Endothelial cell of coronary artery (primary cell): ENCODE measurements around the gene DNAJC4. TPM values are rescaled to one million over a fixed set of nuclear protein-coding genes. Genes with fewer than 3 reads are reported as not detected.

Source experiments
- total RNA-seq: library from RNA; depleted of rRNA; stranded (reverse); fragments of >200 nt; gene quantifications from 2 replicates; pipeline ENCODE4 v1.2.3, GENCODE V29; 2014

DNAJC4 gene, protein sequence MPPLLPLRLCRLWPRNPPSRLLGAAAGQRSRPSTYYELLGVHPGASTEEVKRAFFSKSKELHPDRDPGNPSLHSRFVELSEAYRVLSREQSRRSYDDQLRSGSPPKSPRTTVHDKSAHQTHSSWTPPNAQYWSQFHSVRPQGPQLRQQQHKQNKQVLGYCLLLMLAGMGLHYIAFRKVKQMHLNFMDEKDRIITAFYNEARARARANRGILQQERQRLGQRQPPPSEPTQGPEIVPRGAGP
- total RNA-seq: 10.6 and 15.0 TPM in 2 replicates

DNA sequence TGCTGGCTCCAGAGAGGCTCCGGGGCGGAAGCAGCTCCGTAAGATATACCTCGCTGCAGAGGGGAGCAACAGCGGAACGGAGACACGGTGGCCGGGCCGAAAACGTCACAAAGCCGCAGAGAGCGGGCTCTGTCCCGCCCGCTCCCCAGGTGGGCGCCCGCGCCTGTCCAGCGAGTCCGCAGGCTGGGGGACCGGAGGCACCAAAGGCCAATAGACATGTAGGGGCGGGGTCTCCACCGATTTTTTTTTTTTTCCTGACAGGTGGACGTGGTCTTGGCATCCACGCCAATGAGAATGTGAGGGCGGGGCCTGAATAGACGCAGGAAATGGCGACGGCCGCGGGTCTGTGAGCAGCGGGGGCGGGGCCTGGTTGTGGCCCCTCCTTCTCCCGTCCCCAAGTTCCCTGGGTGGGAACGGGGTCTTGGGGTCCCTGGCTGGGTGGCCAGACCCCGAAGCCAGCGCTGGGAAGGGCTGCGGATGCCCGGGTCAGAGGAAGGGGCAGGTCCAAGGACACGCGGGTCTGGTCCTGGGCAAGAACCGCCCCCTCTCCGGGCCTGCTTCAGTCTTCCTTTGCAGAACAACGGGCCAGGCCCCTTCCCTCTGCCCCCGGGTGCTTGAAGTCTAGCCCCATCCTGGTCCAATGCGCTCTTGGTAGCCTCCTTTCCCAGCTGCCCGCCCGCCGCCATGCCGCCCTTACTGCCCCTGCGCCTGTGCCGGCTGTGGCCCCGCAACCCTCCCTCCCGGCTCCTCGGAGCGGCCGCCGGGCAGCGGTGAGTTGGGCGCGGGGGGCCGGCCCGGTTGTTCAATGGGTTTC, at the start of gene DNAJC4:
Gene DNAJC4, plus strand, starts transcription at position 378 of the 814 bp plus-strand sequence. Its CDS starts 307 bp downstream, at position 685.

DNA sequence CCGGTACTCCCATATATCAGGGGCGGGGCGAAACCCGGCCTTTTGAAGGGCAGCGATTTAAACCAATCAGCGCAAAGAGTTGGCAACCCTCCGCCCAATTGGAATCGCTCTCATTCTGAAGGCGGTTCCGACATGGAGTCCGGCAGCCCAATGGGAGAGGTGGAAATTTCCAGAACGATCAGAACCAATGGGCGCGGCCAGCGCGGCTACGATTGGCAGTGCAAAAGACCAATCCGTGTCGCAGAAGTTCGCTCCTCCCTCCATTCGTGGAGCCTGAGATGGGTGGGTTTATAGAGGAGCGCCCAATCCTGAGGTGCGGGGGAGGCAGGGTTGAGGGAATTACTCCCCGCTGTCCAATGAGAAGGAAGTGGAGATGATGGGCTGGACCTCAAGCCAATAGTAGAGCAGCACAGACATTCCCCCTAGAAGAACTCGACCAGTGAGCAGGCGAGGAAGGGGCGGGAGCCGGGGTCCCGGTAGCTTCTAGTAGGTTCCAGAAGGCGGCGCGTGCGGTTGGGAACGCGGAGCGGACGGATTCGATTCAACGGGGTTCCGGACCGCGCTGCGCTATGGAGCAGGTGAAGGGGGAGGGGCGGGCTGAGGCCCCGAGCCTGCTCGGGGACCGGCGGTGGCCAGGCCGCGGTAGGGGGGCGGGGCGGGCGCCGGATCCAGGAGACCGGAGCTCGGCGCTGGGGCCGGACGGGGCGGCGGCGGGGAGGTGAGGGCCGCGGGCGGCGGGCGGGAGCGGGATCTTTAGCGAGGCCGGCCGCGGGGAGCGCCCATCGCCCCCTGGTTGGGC, 44.5 kb upstream of the DNAJC4 start, which contains the start of gene STIP1:
Gene STIP1, plus strand, starts transcription at position 479 of the 799 bp plus-strand sequence. Its CDS starts 91 bp downstream, at position 570.

DNA sequence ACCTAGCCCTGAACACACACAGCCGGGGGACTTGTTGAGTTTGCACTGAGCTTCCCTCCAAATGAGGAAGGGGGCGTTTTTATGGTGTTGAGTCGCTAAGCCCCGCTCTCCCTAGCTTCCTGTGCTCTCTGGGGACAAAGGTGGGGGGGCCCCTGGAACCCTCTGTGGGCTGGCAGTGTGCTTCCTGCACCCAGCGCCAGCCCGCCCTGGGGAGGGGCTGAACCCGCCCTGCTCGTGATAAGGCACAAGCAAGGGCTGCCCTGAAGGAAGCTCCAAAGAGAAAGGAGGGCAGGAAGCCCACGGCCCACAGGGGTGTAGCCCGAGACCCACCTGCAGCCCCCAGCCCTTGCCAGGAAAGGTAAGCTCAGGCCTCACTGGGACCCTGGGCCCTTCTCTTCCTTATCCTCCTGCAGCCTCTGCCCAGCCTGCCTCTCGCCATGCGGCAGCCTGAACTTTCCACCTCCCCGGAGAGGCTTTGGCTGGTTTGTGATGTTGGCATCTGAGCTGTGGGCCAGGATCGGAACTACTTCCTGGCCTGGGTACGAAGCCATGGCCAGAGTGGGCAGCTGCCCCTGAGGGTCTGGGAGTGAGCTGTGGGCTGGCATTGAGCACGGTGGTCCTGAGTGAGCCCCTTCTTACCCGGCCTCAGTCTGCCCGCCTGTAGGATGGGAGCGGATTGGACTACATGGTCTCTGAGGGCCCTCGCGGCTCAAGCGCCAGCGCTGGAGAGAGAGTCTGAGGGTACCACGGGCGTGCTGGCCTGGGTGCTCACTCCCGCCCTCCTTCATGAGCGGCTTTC, 23.7 kb upstream of the DNAJC4 start, which contains the start of gene FERMT3:
Gene FERMT3, plus strand, starts transcription at position 265 of the 799 bp plus-strand sequence. CDS start 644 bp downstream, outside the sequence.

DNA sequence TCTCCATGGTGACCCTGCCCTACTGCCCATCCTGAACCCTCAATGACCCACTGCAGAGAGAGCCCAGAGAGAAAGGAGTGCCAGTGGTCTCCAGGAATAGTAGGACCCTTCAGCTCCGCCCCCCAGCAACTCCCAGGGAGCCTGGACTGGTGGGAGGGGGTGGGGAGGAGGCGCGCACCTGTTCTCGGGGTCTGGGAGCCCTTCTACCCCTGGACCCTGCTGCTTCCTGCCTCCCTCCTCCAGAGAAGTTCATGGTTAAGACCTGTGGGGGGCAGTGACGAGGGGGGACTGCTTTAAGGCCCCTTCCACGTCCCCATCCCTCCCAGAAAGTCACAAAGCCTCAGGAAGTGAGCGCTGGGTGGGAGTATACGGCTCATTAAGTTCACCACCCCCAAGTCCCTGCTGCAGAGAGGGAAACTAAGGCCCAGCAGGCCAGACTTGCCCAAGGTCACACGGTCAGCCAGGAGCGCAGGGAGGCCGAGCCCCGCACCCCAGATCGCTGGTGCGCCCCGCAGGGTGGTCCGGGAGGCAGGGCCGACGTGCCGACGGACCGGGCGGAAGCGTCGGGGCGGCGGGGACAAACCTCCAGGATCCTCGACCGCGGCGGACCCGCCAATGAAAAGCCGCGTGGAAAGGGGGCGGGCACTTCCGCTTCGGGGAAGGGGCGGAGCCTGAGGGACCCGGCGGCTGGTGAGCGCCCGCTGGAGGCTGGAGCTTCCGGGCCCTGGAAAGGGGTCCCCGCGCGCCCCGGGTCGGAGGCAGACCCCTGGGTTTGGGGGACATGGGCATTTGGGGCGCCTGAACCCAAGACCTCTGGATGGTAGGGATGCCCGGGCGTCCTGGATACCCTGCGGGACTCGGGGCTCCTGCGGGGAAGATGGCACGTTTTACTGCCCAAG, 4.5 kb upstream of the DNAJC4 start, which contains the start of the genes NUDT22 and TRPT1:
Gene NUDT22, plus strand, starts transcription at position 667 of the 899 bp plus-strand sequence. CDS start 379 bp downstream, outside the sequence.
Gene TRPT1, minus strand, starts transcription at position 579 of the 899 bp plus-strand sequence. Its CDS starts 326 bp downstream, at position 253.

DNA sequence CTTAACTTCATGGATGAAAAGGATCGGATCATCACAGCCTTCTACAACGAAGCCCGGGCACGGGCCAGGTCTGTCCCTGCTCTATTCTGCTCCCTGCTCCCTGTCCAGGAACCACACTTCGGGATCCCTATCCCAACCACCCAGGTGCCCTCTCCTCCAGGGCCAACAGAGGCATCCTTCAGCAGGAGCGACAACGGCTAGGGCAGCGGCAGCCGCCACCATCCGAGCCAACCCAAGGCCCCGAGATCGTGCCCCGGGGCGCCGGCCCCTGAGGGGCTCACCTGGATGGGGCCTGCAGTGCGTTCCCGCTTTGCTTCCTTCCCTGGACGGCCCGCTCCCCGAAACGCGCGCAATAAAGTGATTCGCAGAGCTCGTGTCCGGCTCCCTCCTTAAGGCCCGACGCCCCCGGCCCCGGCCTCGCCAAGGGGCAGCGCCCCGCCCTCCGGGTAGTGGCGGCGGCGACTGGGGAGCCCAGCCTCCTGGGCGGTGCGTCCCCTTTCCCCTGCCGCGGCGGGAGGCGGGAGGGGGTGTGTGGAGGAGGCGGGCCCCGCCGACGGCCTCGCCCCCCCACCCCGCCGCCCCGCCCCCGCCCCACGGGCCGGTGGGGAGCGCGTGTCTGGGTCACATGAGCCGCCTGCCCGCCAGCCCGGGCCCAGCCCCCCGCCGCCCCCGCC, 3.7 kb downstream of the DNAJC4 start, which contains the start of gene VEGFB:
Gene VEGFB, plus strand, starts transcription at position 672 of the 674 bp plus-strand sequence. CDS start 250 bp downstream, outside the sequence.

DNA sequence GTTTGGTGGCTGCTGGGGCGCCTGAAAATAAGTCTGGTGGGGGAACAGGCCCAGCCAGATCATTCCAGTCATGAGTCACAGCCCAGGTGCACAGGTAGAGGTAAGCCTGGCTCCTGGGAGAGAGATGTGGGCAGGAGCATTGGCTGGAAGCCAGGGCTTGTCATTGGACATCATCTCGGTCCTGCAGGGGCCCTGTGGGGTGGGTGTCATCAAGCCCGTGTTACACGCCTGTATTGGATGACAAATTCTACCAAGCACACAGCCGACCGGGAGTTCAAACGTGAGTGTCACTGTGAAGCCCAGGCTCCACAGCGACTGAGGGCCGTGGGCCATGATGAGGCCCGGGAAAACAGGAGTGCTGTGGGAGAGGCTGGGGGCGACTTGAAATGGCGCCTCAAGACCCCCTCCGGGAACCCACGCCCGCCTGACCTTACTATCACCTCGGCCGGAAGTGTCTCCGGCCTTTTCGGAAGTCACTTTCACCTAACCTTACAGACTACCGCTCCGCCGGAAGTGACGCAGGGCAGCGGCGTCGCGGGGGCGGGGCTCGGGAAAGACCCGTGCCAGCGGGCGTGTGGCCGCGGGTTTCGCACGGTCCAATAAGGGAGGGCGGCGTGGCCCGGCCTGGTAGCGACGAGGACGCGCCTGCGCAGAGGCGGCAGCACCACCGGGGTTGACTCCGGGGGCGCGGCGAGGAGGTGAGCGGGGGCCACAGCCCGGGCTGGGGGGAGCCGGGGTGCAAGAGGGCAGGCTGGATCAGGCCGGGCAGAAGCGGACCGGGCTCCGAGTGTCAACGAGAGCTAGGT, 10.3 kb downstream of the DNAJC4 start, which contains the start of gene FKBP2:
Gene FKBP2, plus strand, starts transcription at position 661 of the 806 bp plus-strand sequence. CDS start 1,293 bp downstream, outside the sequence.

DNA sequence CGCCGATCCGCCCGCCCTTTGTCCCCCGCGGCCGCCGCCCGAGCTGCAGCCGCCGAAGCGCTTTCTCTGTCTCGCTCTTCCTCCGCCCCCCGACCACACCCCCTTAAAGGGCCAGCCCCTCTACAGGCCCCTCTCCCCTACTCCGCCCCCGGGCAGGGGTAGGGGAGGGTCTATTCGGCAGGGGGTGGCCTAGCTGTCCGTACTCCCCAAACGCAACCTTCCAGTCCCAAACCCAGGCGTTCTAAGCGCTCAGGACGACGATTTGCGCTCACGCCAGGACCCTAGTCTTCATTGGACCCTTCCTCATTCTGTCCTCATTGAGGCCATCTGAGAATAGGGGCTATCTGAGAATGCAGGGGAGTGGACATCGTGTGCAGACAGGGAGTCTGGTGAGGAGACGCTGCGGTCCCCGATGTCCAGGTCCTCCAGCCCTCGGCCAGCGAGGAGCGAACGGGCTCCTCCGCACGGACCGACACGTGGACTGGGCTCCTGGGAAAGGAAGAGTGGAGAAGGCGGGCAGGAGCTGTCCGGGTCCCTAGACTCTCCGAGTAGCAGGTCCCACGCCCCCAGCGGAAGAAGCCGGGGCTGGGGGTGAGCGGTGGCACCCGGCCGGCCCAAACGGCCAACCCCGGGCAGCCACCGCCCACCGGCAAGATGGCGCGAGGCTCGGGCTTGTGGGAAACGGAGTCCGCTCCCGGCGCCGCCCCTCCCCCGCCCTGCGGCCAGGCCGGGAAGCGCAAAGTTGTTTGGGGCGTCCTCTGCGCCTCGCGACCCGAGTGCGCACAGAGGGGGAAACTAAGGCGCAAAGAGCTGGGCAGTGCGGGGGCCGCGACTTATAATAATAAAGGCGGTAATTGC, 16.8 kb downstream of the DNAJC4 start, which contains the start of gene PPP1R14B:
Gene PPP1R14B, minus strand, starts transcription at position 73 of the 858 bp plus-strand sequence. CDS start 270 bp downstream, outside the sequence.

DNA sequence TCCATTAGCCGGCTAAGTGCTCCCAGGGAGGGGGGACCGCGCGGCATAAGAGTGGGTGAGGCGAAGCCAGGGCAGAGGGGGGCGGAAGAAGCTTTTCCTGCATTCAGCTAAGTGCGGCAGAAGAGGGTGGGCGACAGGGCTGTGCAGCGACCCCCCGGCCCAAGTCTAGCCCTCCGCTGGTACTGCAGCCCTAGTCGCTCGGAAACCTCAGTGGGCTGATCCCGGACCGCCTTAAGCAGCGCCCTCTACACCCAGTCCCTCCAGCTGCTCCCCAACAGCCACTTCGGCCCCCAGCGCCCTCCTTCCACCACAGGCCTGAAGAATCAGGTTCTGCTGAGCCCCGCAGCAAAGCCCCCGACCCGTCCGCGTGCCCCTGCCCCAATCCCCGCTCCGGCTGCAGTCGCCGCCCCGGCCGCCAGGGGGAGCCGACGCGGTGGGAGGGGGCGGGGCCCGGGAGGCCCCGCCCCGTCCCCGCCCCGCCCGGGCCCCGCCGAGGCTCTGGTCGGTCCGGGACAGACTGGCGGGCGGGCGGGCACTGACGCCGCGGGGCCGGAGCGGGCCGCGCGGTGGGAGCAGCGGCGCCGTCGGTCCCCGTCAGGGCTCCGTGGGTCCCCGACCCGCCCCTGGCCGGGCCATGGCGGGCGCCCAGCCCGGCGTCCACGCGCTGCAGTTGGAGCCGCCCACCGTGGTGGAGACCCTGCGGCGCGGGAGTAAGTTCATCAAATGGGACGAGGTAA, 20.8 kb downstream of the DNAJC4 start, which contains the start of gene PLCB3:
Gene PLCB3, plus strand, starts transcription at position 515 of the 737 bp plus-strand sequence. Its CDS starts 120 bp downstream, at position 635.

Other genes with a start within 250 kb of the DNAJC4 start
- 57.6 and 62.0 TPM in 2 replicates for gene OTUB1, start 244.1 kb upstream of the DNAJC4 start, total RNA-seq
- not detected in 2 replicates for gene FLRT1, start 194.6 kb upstream of the DNAJC4 start, total RNA-seq
- 32.9 and 36.7 TPM in 2 replicates for gene MACROD1, start 64.4 kb upstream of the DNAJC4 start, total RNA-seq
- 200 and 221 TPM in 2 replicates for gene STIP1, start 44.4 kb upstream of the DNAJC4 start, total RNA-seq
- 27.2 and 55.4 TPM in 2 replicates for gene FERMT3, start 23.8 kb upstream of the DNAJC4 start, total RNA-seq
- gene TRPT1, start 4.4 kb upstream of the DNAJC4 start, total RNA-seq: 20.5 and 28.8 TPM in 2 replicates
- gene NUDT22, start 4.3 kb upstream of the DNAJC4 start, total RNA-seq: 37.2 and 49.1 TPM in 2 replicates
- gene VEGFB, start 4.0 kb downstream of the DNAJC4 start, total RNA-seq: 10.8 and 18.4 TPM in 2 replicates
- 60.1 and 63.5 TPM in 2 replicates for gene FKBP2, start 10.5 kb downstream of the DNAJC4 start, total RNA-seq
- gene PPP1R14B, start 16.4 kb downstream of the DNAJC4 start, total RNA-seq: 285 and 313 TPM in 2 replicates
- gene PLCB3, start 21.0 kb downstream of the DNAJC4 start, total RNA-seq: 65.0 and 68.5 TPM in 2 replicates
- gene BAD, start 54.1 kb downstream of the DNAJC4 start, total RNA-seq: 58.8 and 63.4 TPM in 2 replicates
- 6.7 and 10.8 TPM in 2 replicates for gene GPR137, start 55.3 kb downstream of the DNAJC4 start, total RNA-seq
- not detected in 2 replicates for gene KCNK4, start 60.8 kb downstream of the DNAJC4 start, total RNA-seq
- gene CATSPERZ, start 69.8 kb downstream of the DNAJC4 start, total RNA-seq: 0.27 TPM in 1 of 2 replicates, not detected in the other
- 37.9 and 45.5 TPM in 2 replicates for gene ESRRA, start 75.0 kb downstream of the DNAJC4 start, total RNA-seq
- gene TRMT112, start 87.0 kb downstream of the DNAJC4 start, total RNA-seq: 214 and 281 TPM in 2 replicates
- 241 and 260 TPM in 2 replicates for gene PRDX5, start 87.6 kb downstream of the DNAJC4 start, total RNA-seq
- gene CCDC88B, start 109.7 kb downstream of the DNAJC4 start, total RNA-seq: 1.3 and 2.4 TPM in 2 replicates
- gene RPS6KA4, start 128.6 kb downstream of the DNAJC4 start, total RNA-seq: 40.9 and 46.9 TPM in 2 replicates